Lung (tissue), 12 donors: ENCODE measurements around the gene ITGA11. TPM values are rescaled to one million over a fixed set of nuclear protein-coding genes. Genes with fewer than 3 reads are reported as not detected.

Source experiments
- ATAC-seq: fragments of 200-7000 bp; cut with Tn5 transposase; one replicate; pipeline ENCODE4 v1.9.1; 2020; ENCODE audit warnings: moderate number of reproducible peaks; ENCODE audit not compliant: insufficient read depth, low FRiP score
- DNase-seq, 3 donors: peaks; one replicate each; pipeline ENCODE4 v3.0.0-alpha.2; 2013 to 2017
- H3K27ac ChIP-seq, 2 donors: one replicate each; pipeline ENCODE4 v1.5.1; 2013; ENCODE audit warnings: mild to moderate bottlenecking in 2 of 2, moderate library complexity in 2 of 2, control low read depth in 1 of 2, inconsistent platforms in 1 of 2, low read depth in 1 of 2, low read length in 1 of 2
- H3K27me3 ChIP-seq, 3 donors: one replicate each; pipeline ENCODE4 v1.5.1; 2013; ENCODE audit warnings: low read length in 2 of 3; ENCODE audit not compliant: control insufficient read depth in 3 of 3, insufficient read depth in 3 of 3
- H3K36me3 ChIP-seq, 4 donors: one replicate each; pipeline ENCODE4 v1.5.1; 2013; ENCODE audit warnings: low read length in 4 of 4, mild to moderate bottlenecking in 1 of 4, moderate library complexity in 1 of 4; ENCODE audit not compliant: control insufficient read depth in 4 of 4, insufficient read depth in 4 of 4
- H3K4me1 ChIP-seq, 5 donors: one replicate each; pipeline ENCODE4 v1.5.1; 2013; ENCODE audit warnings: low read length in 5 of 5, mild to moderate bottlenecking in 2 of 5, moderate library complexity in 1 of 5; ENCODE audit not compliant: control insufficient read depth in 5 of 5, insufficient read depth in 5 of 5
- H3K4me3 ChIP-seq: one replicate; pipeline ENCODE4 v1.5.1; 2013; ENCODE audit warnings: mild to moderate bottlenecking, control low read depth, moderate library complexity
- H3K9ac ChIP-seq, 2 donors: one replicate each; pipeline ENCODE4 v1.5.1; 2013; ENCODE audit warnings: low read length in 2 of 2, control low read depth in 1 of 2; ENCODE audit not compliant: insufficient read depth in 1 of 2
- H3K9me3 ChIP-seq, 4 donors: one replicate each; pipeline ENCODE4 v1.5.1; 2013; ENCODE audit warnings: low read length in 3 of 4, mild to moderate bottlenecking in 1 of 4, moderate library complexity in 1 of 4; ENCODE audit not compliant: control insufficient read depth in 4 of 4, insufficient read depth in 3 of 4
- WGBS, 2 donors: extraction: QIAGEN DNeasy Blood & Tissue Kit; methylation state at CpG; one replicate each; pipeline ENCODE4 v1.1.7; 2013; 5-methylcytosine and 5-hydroxymethylcytosine counted together
- polyA plus RNA-seq, 2 donors: library from polyadenylated mRNA; stranded (reverse); fragments of 200-250 nt; gene quantifications; one replicate each; pipeline ENCODE4 v1.2.1, GENCODE V29; 2013
- total RNA-seq, 2 donors: library from RNA; depleted of rRNA in 1 of 2; stranded (reverse); fragments of >200 nt in 1 of 2; gene quantifications; one replicate each; pipeline ENCODE4 v1.2.1, GENCODE V29; 2014 to 2021
- TF ChIP-seq, protein P1 (sequence below): IDR thresholded peaks from 2 replicates; pipeline ENCODE4 v1.5.1; 2012; ENCODE audit warnings: mild to moderate bottlenecking; ENCODE audit errors: control extremely low read depth, extremely low read depth
- donor health status: control.
- donor health status: control.
- donor health status: Bipolar disorder and iron deficiency.
- donor health status: healthy.
- donor health status: DM: yes; HTN: yes; CAD: no.

ITGA11 gene
- total and polyA plus RNA-seq, 4 donors, result 0.35 to 1.8 (median 1.0) TPM

DNA sequence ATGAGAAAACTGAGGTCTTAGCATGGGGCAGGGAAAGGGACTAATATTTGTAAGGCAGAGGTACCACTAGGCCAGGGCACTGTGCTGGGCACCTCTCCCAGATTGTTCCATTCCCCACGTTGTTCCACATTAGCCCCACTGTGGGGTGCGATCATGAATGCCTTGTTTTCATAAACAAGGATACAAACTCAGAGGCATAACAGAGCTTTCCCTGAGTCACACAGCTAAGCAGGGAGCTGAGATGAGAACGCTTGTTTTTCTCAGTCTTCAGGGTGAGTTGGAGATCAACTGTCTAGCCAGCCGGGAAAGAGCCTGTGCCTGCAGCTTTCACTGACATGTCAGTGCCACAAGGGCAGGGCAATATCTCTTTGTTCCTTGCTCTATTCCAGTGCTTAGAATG lies 47.9 kb upstream of the ITGA11 start:
- no peak overlapping the region for H3K27ac ChIP-seq
- no peak for ATAC-seq

DNA sequence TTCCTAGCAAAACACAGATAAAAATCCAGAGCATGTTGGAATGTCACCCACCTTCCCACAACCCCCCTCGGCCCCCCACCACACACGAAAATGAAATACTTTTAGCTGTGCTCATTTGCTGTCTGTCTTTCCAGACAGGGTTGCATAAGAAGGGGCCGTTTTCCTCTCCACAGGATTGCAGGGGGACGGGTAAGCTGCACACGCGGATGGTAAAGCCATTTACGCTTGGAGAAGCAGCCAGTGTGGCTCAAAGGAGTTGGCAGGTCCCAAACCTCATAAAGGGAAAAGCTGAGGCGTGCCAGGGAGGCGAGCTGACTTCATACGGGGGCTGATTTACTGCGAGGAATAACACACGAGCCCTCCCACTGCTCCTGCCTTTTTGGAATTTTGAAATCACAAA lies 47.4 kb upstream of the ITGA11 start:
- no peaks in the 10 kb centered on the region for H3K27me3 ChIP-seq
- H3K4me3 ChIP-seq, result no peak overlapping the region
- ATAC-seq, result no peak
- DNase-seq, result peak in 2 of 3 donors; percentile 47 to 66
- H3K4me1 ChIP-seq, result peaks cover 0 to 6% (median 0%) of the 10 kb centered on the region in 5 donors
- H3K27ac ChIP-seq, result no peak overlapping the region
- TF ChIP-seq, protein P1, sequence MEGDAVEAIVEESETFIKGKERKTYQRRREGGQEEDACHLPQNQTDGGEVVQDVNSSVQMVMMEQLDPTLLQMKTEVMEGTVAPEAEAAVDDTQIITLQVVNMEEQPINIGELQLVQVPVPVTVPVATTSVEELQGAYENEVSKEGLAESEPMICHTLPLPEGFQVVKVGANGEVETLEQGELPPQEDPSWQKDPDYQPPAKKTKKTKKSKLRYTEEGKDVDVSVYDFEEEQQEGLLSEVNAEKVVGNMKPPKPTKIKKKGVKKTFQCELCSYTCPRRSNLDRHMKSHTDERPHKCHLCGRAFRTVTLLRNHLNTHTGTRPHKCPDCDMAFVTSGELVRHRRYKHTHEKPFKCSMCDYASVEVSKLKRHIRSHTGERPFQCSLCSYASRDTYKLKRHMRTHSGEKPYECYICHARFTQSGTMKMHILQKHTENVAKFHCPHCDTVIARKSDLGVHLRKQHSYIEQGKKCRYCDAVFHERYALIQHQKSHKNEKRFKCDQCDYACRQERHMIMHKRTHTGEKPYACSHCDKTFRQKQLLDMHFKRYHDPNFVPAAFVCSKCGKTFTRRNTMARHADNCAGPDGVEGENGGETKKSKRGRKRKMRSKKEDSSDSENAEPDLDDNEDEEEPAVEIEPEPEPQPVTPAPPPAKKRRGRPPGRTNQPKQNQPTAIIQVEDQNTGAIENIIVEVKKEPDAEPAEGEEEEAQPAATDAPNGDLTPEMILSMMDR, result no peak
- H3K36me3 ChIP-seq, result no peaks in the 10 kb centered on the region
- 71 to 79% methylated on average over 12 of the region's 12 CpGs for WGBS, 2 donors
- H3K9ac ChIP-seq, result no peak overlapping the region
- H3K9me3 ChIP-seq, result peaks cover 0 to 2% (median 0%) of the 10 kb centered on the region in 4 donors

More for the DNA sequence above, 47.9 kb upstream of the ITGA11 start:
- no peak for DNase-seq
- H3K9me3 ChIP-seq, result peaks cover 0 to 2% (median 0%) of the 10 kb centered on the region in 4 donors
- no peak overlapping the region for H3K9ac ChIP-seq
- TF ChIP-seq, protein P1, result no peak
- no peak overlapping the region for H3K4me3 ChIP-seq
- H3K4me1 ChIP-seq, result peaks cover 0 to 6% (median 2%) of the 10 kb centered on the region in 5 donors
- no peaks in the 10 kb centered on the region for H3K27me3 ChIP-seq
- WGBS, 2 donors, result 84 to 90% methylated on average over 4 of the region's 4 CpGs
- H3K36me3 ChIP-seq, result no peaks in the 10 kb centered on the region

DNA sequence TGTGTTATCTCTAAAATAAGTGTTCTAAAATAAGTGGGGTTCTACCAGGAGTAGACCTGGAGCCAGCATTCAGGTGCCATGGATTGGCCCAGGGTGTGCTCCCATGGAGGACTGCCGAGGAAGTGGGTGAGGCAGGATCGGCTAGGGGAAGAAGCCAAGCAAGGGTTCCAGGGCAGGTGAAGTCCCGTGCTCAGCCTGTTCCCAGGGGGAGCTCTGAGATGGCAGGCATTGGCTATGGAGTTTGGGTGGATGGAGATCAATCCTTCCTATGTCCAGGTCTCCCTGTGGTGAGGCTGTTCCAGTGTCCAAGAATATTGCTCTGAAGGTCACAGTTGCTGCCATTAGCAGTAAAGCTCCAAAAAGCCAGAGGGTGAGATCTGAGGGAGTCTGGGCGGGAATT lies 46.9 kb upstream of the ITGA11 start:
- Histone ChIP-seq H3K4me1 (peaks cover 0 to 6% (median 0%) of the 10 kb centered on the region in 5 donors), H3K36me3 (no peaks in the 10 kb centered on the region), H3K4me3 (no peak overlapping the region), H3K27ac (no peak overlapping the region), H3K27me3 (no peaks in the 10 kb centered on the region), H3K9me3 (peaks cover 0 to 2% (median 0%) of the 10 kb centered on the region in 4 donors), H3K9ac (no peak overlapping the region)
- 90 to 93% methylated on average over 4 of the region's 4 CpGs for WGBS, 2 donors
- ATAC-seq, result no peak
- no peak for DNase-seq
- TF ChIP-seq, protein P1, result no peak

DNA sequence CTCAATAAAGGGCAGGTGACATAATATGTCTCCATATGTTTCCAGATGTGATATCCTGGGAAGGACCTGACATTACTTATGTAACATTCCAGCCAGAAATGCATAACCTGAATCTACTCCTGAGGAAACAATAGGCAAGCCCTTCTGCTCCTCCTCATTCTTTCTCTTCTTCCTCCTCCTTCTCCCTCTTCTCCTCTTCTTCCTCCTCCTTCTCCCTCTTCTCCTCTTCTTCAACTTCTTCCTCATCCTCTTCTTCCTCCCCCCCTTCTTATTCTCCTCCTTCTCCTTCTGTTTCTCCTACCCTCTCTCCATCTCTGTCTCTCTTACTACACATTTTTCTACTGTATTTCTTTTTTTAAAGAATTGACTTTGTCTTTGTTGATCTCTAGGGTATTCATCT lies 43.5 kb upstream of the ITGA11 start:
- DNase-seq (no peak), ATAC-seq (no peak)
- Histone ChIP-seq H3K4me3 (no peak overlapping the region), H3K4me1 (peaks cover 0 to 6% (median 0%) of the 10 kb centered on the region in 5 donors), H3K27ac (no peak overlapping the region), H3K36me3 (no peaks in the 10 kb centered on the region), H3K9me3 (peaks cover 0 to 2% (median 0%) of the 10 kb centered on the region in 4 donors), H3K9ac (no peak overlapping the region), H3K27me3 (no peaks in the 10 kb centered on the region)
- TF ChIP-seq, protein P1, result no peak
